DMS 273 (cell line): ENCODE results near the gene LEMD1.

Source experiments
- DNase-seq: peaks from one replicate; lab custom pipeline; 2025; ENCODE audit not compliant: unreplicated experiment; lab: John Stamatoyannopoulos, UW

The LEMD1 gene

GRCh38 chr1:205356440-205357139, 65.3 kb downstream of the LEMD1 start, which contains the start of gene KLHDC8A:
Gene KLHDC8A, minus strand, starts transcription at chr1:205356922. Its CDS starts 13,318 bp downstream, at chr1:205343604.
- DNase-seq, result peak; percentile 72

- no peak for DNase-seq
Observed at GRCh38 chr1:205355075-205355453, 66.8 kb downstream of the LEMD1 start.

- DNase-seq, result peak; percentile 88
Observed at GRCh38 chr1:205354259-205355074, 67.4 kb downstream of the LEMD1 start.

- no peak for DNase-seq
Observed at GRCh38 chr1:205353612-205354011, 68.2 kb downstream of the LEMD1 start.

GRCh38 chr1:205353191-205353590, 68.7 kb downstream of the LEMD1 start:
- DNase-seq, result no peak

GRCh38 chr1:205351984-205352713, 69.7 kb downstream of the LEMD1 start:
- peak; percentile 99 for DNase-seq

- DNase-seq, result peak; percentile 82
Observed at GRCh38 chr1:205350691-205351141, 71.1 kb downstream of the LEMD1 start.

GRCh38 chr1:205350124-205350523, 71.7 kb downstream of the LEMD1 start:
- DNase-seq, result no peak

- peak; percentile 84 for DNase-seq
Observed at GRCh38 chr1:205348554-205349487, 73.0 kb downstream of the LEMD1 start.

- DNase-seq, result peak; percentile 64
Observed at GRCh38 chr1:205346956-205347574, 74.8 kb downstream of the LEMD1 start.

GRCh38 chr1:205345761-205346160, 76.1 kb downstream of the LEMD1 start:
- DNase-seq, result no peak

- peak; percentile 80 for DNase-seq
Observed at GRCh38 chr1:205344066-205344928, 77.6 kb downstream of the LEMD1 start.

- no peak for DNase-seq
Observed at GRCh38 chr1:205343431-205344065, 78.3 kb downstream of the LEMD1 start.

- DNase-seq, result no peak
Observed at GRCh38 chr1:205342986-205343385, 78.9 kb downstream of the LEMD1 start.

- DNase-seq, result no peak
Observed at GRCh38 chr1:205340676-205341075, 81.2 kb downstream of the LEMD1 start.

- no peak for DNase-seq
Observed at GRCh38 chr1:205339717-205340116, 82.1 kb downstream of the LEMD1 start.

GRCh38 chr1:205339197-205339702, 82.6 kb downstream of the LEMD1 start:
- DNase-seq, result no peak

GRCh38 chr1:205338011-205338410, 83.8 kb downstream of the LEMD1 start:
- no peak for DNase-seq
